ENCODE data around the gene NAV2. TPM values are rescaled to one million over a fixed set of nuclear protein-coding genes. Genes with fewer than 3 reads are reported as not detected.

Gene NAV2
- polyA plus RNA-seq, 3 donors: not detected

DNA sequence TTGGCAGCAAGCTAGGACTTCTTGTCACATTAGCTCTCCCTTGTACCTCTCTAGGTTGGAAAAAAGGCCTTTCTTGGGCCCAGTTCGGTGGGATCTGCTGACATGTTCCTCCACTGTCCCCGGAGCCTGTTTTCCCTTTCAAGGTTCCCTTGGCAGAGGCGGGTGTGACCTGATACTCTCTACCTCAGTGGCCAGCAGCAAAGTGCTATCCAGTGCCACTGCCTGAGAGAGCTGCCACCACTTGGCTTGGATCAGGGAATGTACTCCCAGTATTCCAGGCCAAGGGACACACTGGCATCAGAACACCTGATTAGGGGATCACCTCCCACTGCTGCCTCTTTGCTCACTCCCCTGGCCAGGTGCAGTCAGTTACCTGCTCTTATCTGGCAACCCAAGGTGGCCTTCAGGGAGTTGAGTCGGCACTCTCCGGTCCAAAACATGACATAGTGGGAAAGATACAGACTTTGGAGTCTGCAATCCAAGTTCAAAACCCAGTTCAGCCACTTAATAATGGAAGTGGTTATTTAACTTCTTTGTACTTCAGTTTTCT is 17.8 kb upstream of the NAV2 start:
- H3K9ac ChIP-seq (ENCODE audit: insufficient read depth, low read length, poor library complexity, severe bottlenecking): no peak overlapping the region
- Mint-ChIP-seq H3K4me3 (no peak overlapping the region), H3K4me1 (no peaks in the 10 kb centered on the region), H3K36me3 (no peaks in the 10 kb centered on the region), H3K9me3 (peaks cover 0 to 3% (median 2%) of the 10 kb centered on the region in 7 donors), H3K27ac (no peak overlapping the region), H3K27me3 (ENCODE audit: low read depth in 3 of 3) (peaks cover 1 to 9% (median 9%) of the 10 kb centered on the region in 3 donors)
- H2AFZ ChIP-seq (ENCODE audit: insufficient read depth, low read depth, low read length, poor library complexity, severe bottlenecking): no peak overlapping the region
- H3K27me3 ChIP-seq (ENCODE audit: control insufficient read depth in 2 of 2, insufficient read depth in 2 of 2, low read length in 2 of 2): no peaks in the 10 kb centered on the region
- no peaks in the 10 kb centered on the region for H3K36me3 ChIP-seq (replicated peaks in 1 of 2; ENCODE audit: control insufficient read depth in 1 of 2, insufficient read depth in 2 of 2, low read length in 2 of 2)
- 95% methylated on average over 4 of the region's 5 CpGs for WGBS (ENCODE audit: insufficient coverage)
- H3K4me3 ChIP-seq (replicated peaks in 1 of 3; ENCODE audit: low read depth in 2 of 3, low read length in 3 of 3): no peak overlapping the region
- H3K4me2 ChIP-seq (replicated peaks; ENCODE audit: extremely low read depth, low read length, poor library complexity, severe bottlenecking): no peak overlapping the region
- H3K27ac ChIP-seq (ENCODE audit: low read depth in 1 of 2, low read length in 2 of 2): no peak overlapping the region
- intact Hi-C loops (cut with micrococcal nuclease): no loop called here
- H4K20me1 ChIP-seq (ENCODE audit: insufficient read depth, low read length): no peaks in the 10 kb centered on the region
- H3K4me1 ChIP-seq (ENCODE audit: control insufficient read depth in 1 of 2, insufficient read depth in 2 of 2, low read length in 2 of 2): no peaks in the 10 kb centered on the region
- TF ChIP-seq, protein P1, sequence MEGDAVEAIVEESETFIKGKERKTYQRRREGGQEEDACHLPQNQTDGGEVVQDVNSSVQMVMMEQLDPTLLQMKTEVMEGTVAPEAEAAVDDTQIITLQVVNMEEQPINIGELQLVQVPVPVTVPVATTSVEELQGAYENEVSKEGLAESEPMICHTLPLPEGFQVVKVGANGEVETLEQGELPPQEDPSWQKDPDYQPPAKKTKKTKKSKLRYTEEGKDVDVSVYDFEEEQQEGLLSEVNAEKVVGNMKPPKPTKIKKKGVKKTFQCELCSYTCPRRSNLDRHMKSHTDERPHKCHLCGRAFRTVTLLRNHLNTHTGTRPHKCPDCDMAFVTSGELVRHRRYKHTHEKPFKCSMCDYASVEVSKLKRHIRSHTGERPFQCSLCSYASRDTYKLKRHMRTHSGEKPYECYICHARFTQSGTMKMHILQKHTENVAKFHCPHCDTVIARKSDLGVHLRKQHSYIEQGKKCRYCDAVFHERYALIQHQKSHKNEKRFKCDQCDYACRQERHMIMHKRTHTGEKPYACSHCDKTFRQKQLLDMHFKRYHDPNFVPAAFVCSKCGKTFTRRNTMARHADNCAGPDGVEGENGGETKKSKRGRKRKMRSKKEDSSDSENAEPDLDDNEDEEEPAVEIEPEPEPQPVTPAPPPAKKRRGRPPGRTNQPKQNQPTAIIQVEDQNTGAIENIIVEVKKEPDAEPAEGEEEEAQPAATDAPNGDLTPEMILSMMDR (IDR thresholded peaks at IDR 0.05): no peak
- no peaks in the 10 kb centered on the region for H3K9me3 ChIP-seq (replicated peaks in 1 of 2; ENCODE audit: control insufficient read depth in 1 of 2, insufficient read depth in 1 of 2, low read length in 2 of 2)
- H3K79me2 ChIP-seq (ENCODE audit: insufficient read depth, low read length): no peaks in the 10 kb centered on the region
- DNase-seq: no peak

DNA sequence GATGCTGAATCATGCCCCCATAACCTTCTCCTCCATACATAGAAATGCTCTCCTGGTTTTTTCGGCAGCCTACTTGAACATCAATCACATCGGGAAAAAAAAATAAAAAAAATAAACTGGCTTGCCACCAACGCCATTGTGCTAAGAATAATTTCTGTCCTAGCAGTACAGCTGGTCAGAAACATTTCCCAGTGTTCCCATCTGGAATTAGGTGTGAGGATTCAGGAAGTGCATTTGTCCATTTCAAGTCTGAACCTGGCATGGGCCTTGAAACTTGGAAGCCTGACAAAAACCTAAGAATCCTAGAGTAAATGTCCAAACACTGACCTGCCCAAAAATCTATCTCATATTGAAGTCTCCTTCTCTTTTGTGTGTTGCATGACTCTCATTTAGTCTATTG is 16.6 kb upstream of the NAV2 start:
- TF ChIP-seq, protein P1 (IDR thresholded peaks at IDR 0.05): no peak

More for the DNA sequence above, 16.6 kb upstream of the NAV2 start:
- Histone ChIP-seq H3K27ac (ENCODE audit: low read depth in 1 of 2, low read length in 2 of 2) (no peak overlapping the region), H3K4me2 (replicated peaks; ENCODE audit: extremely low read depth, low read length, poor library complexity, severe bottlenecking) (no peak overlapping the region), H3K4me1 (ENCODE audit: control insufficient read depth in 1 of 2, insufficient read depth in 2 of 2, low read length in 2 of 2) (no peaks in the 10 kb centered on the region), H3K4me3 (replicated peaks in 1 of 3; ENCODE audit: low read depth in 2 of 3, low read length in 3 of 3) (no peak overlapping the region), H3K79me2 (ENCODE audit: insufficient read depth, low read length) (no peaks in the 10 kb centered on the region), H3K36me3 (replicated peaks in 1 of 2; ENCODE audit: control insufficient read depth in 1 of 2, insufficient read depth in 2 of 2, low read length in 2 of 2) (no peaks in the 10 kb centered on the region), H3K27me3 (ENCODE audit: control insufficient read depth in 2 of 2, insufficient read depth in 2 of 2, low read length in 2 of 2) (no peaks in the 10 kb centered on the region), H3K9ac (ENCODE audit: insufficient read depth, low read length, poor library complexity, severe bottlenecking) (no peak overlapping the region), H3K9me3 (replicated peaks in 1 of 2; ENCODE audit: control insufficient read depth in 1 of 2, insufficient read depth in 1 of 2, low read length in 2 of 2) (no peaks in the 10 kb centered on the region), H2AFZ (ENCODE audit: insufficient read depth, low read depth, low read length, poor library complexity, severe bottlenecking) (no peak overlapping the region), H4K20me1 (ENCODE audit: insufficient read depth, low read length) (no peaks in the 10 kb centered on the region)
- H3K4me3 Mint-ChIP-seq: no peak overlapping the region
- no peaks in the 10 kb centered on the region for H3K4me1 Mint-ChIP-seq
- H3K27me3 Mint-ChIP-seq (ENCODE audit: low read depth in 3 of 3): peaks cover 1 to 9% (median 9%) of the 10 kb centered on the region in 3 donors
- no peak overlapping the region for H3K27ac Mint-ChIP-seq
- DNase-seq: no peak
- H3K9me3 Mint-ChIP-seq: peaks cover 0 to 3% (median 2%) of the 10 kb centered on the region in 7 donors
- no peaks in the 10 kb centered on the region for H3K36me3 Mint-ChIP-seq
- 100% methylated on average over 2 of the region's 3 CpGs for WGBS (ENCODE audit: insufficient coverage)
- intact Hi-C loops (cut with micrococcal nuclease): no loop called here

Measured in CD14-positive monocyte (primary cell).